ENCODE data around the gene DLST. TPM values are rescaled to one million over a fixed set of nuclear protein-coding genes. Genes with fewer than 3 reads are reported as not detected.

DLST gene
- polyA plus RNA-seq, 1 of the 3 experiments (the other 2 are of a cell fraction), result 92.3 TPM

DNA sequence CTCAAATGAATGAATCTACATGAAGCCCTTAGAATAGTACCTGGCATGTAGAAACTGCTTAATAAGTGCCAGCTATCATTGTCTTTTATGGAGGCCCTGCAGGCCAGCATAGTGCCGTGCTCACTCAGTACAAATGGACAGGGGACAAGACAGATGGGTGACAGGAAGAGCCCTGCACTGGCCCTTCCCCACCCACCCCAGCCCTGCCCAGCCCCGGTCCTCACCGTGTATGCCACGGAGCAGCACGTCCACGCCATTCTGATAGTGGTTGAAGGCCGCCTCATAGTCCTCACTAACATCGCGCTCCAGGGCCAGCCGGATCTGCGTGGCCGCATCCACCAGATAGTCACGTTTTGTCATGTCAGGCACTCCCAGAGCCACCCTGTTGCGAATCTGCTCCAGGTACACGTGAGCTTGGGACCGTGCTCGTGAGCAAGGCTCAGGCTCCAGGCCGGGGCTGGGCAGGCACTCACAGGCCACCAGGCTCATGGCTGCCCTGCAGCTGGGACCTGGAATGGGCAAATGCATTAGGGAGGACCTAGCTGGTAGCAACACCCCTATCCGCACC lies 39.4 kb downstream of the DLST start:
- ChIA-PET CTCF (interaction anchor here (0.8 to 3.3 kb wide), 5 partner anchors 11 to 205 kb away, joined by 3 to 17 read pairs (median 4); partner anchors contain the start of gene NEK9), POLR2A (no interaction called here)
- Histone ChIP-seq H3K27me3 (ENCODE audit: insufficient read depth) (peaks cover 4% of the 10 kb centered on the region; the same call in 1 of the 2 replicates), H2AFZ (ENCODE audit: low read depth) (no peak overlapping the region), H3K4me1 (ENCODE audit: control insufficient read depth in 1 of 2, insufficient read depth in 2 of 2, low read depth in 1 of 2, low read length in 1 of 2) (no peaks in the 10 kb centered on the region; a peak in 1 of 4 replicates), H3K9me2 (no peaks in the 10 kb centered on the region), H3K27ac (ENCODE audit: low read depth in 2 of 2, low read length in 1 of 2) (no peak overlapping the region), H3K36me3 (replicated peaks in 1 of 2; ENCODE audit: control insufficient read depth in 1 of 2, insufficient read depth in 2 of 2, low read length in 1 of 2) (no peaks in the 10 kb centered on the region), H4K20me1 (ENCODE audit: insufficient read depth) (no peaks in the 10 kb centered on the region), H3K9ac (no peak overlapping the region), H3F3A (replicated peaks; ENCODE audit: insufficient read depth) (no peaks in the 10 kb centered on the region), H3K4me2 (no peak overlapping the region), H3K79me2 (ENCODE audit: insufficient read depth) (no peaks in the 10 kb centered on the region), H3K9me3 (no peaks in the 10 kb centered on the region), H3K4me3 (ENCODE audit: low read depth in 2 of 2, low read length in 1 of 2) (no peak overlapping the region)
- DNase-seq, result no peak
- no peak for TF ChIP-seq FOXJ3 (CRISPR knock-in tag; IDR thresholded peaks at IDR 0.05)
- TF ChIP-seq, protein P1, sequence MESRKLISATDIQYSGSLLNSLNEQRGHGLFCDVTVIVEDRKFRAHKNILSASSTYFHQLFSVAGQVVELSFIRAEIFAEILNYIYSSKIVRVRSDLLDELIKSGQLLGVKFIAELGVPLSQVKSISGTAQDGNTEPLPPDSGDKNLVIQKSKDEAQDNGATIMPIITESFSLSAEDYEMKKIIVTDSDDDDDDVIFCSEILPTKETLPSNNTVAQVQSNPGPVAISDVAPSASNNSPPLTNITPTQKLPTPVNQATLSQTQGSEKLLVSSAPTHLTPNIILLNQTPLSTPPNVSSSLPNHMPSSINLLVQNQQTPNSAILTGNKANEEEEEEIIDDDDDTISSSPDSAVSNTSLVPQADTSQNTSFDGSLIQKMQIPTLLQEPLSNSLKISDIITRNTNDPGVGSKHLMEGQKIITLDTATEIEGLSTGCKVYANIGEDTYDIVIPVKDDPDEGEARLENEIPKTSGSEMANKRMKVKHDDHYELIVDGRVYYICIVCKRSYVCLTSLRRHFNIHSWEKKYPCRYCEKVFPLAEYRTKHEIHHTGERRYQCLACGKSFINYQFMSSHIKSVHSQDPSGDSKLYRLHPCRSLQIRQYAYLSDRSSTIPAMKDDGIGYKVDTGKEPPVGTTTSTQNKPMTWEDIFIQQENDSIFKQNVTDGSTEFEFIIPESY (IDR thresholded peaks at IDR 0.05; ENCODE audit: borderline replicate concordance, low read depth), result no peak
- no peak for TF ChIP-seq RCOR1 (IDR thresholded peaks at IDR 0.05; ENCODE audit: low read length)
- TF ChIP-seq, protein P2, sequence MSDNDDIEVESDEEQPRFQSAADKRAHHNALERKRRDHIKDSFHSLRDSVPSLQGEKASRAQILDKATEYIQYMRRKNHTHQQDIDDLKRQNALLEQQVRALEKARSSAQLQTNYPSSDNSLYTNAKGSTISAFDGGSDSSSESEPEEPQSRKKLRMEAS (IDR thresholded peaks at IDR 0.05; ENCODE audit: low read depth), result no peak
- TF ChIP-seq FOXM1 (IDR thresholded peaks at IDR 0.05; ENCODE audit: low read depth), result no peak
- no peak for TF ChIP-seq NRF1 (IDR thresholded peaks at IDR 0.05; ENCODE audit: low read depth, low read length)
- no peak for TF ChIP-seq RFX5 (IDR thresholded peaks at IDR 0.05; ENCODE audit: low read length)
- TF ChIP-seq ELF1 (IDR thresholded peaks at IDR 0.05), result no peak
- TF ChIP-seq, protein P3, sequence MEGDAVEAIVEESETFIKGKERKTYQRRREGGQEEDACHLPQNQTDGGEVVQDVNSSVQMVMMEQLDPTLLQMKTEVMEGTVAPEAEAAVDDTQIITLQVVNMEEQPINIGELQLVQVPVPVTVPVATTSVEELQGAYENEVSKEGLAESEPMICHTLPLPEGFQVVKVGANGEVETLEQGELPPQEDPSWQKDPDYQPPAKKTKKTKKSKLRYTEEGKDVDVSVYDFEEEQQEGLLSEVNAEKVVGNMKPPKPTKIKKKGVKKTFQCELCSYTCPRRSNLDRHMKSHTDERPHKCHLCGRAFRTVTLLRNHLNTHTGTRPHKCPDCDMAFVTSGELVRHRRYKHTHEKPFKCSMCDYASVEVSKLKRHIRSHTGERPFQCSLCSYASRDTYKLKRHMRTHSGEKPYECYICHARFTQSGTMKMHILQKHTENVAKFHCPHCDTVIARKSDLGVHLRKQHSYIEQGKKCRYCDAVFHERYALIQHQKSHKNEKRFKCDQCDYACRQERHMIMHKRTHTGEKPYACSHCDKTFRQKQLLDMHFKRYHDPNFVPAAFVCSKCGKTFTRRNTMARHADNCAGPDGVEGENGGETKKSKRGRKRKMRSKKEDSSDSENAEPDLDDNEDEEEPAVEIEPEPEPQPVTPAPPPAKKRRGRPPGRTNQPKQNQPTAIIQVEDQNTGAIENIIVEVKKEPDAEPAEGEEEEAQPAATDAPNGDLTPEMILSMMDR (IDR thresholded peaks at IDR 0.05), result no peak
- TF ChIP-seq, protein P4, sequence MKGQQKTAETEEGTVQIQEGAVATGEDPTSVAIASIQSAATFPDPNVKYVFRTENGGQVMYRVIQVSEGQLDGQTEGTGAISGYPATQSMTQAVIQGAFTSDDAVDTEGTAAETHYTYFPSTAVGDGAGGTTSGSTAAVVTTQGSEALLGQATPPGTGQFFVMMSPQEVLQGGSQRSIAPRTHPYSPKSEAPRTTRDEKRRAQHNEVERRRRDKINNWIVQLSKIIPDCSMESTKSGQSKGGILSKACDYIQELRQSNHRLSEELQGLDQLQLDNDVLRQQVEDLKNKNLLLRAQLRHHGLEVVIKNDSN (IDR thresholded peaks at IDR 0.05; ENCODE audit: borderline replicate concordance, low read depth), result no peak
- no peak for TF ChIP-seq GABPA (IDR thresholded peaks at IDR 0.05; ENCODE audit: low read depth)
- TF ChIP-seq POLR2AphosphoS5 (IDR thresholded peaks at IDR 0.05; ENCODE audit: low read depth, low read length), result no peak
- TF ChIP-seq, protein P5, sequence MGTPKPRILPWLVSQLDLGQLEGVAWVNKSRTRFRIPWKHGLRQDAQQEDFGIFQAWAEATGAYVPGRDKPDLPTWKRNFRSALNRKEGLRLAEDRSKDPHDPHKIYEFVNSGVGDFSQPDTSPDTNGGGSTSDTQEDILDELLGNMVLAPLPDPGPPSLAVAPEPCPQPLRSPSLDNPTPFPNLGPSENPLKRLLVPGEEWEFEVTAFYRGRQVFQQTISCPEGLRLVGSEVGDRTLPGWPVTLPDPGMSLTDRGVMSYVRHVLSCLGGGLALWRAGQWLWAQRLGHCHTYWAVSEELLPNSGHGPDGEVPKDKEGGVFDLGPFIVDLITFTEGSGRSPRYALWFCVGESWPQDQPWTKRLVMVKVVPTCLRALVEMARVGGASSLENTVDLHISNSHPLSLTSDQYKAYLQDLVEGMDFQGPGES (IDR thresholded peaks at IDR 0.05; ENCODE audit: low read depth, low read length), result no peak
- TF ChIP-seq TEAD4 (IDR thresholded peaks at IDR 0.05; ENCODE audit: borderline replicate concordance, insufficient read depth), result no peak
- TF ChIP-seq, protein P6, sequence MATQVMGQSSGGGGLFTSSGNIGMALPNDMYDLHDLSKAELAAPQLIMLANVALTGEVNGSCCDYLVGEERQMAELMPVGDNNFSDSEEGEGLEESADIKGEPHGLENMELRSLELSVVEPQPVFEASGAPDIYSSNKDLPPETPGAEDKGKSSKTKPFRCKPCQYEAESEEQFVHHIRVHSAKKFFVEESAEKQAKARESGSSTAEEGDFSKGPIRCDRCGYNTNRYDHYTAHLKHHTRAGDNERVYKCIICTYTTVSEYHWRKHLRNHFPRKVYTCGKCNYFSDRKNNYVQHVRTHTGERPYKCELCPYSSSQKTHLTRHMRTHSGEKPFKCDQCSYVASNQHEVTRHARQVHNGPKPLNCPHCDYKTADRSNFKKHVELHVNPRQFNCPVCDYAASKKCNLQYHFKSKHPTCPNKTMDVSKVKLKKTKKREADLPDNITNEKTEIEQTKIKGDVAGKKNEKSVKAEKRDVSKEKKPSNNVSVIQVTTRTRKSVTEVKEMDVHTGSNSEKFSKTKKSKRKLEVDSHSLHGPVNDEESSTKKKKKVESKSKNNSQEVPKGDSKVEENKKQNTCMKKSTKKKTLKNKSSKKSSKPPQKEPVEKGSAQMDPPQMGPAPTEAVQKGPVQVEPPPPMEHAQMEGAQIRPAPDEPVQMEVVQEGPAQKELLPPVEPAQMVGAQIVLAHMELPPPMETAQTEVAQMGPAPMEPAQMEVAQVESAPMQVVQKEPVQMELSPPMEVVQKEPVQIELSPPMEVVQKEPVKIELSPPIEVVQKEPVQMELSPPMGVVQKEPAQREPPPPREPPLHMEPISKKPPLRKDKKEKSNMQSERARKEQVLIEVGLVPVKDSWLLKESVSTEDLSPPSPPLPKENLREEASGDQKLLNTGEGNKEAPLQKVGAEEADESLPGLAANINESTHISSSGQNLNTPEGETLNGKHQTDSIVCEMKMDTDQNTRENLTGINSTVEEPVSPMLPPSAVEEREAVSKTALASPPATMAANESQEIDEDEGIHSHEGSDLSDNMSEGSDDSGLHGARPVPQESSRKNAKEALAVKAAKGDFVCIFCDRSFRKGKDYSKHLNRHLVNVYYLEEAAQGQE (IDR thresholded peaks at IDR 0.05; ENCODE audit: low read depth, low read length), result no peak
- no peak for TF ChIP-seq YY1 (IDR thresholded peaks at IDR 0.05; ENCODE audit: low read depth)
- TF ChIP-seq JUND (IDR thresholded peaks at IDR 0.05), result no peak
- no peak for TF ChIP-seq TCF12 (IDR thresholded peaks at IDR 0.05)
- 78% methylated on average over 7 of the region's 19 CpGs for WGBS (ENCODE audit: low lambda C conversion rate)
